Limb (tissue), 2 donors: Measurements from ENCODE around the gene LMNTD2.

Experiments used
- DNase-seq, 2 donors: peaks; one replicate each; pipeline ENCODE4 v3.0.0-alpha.2; 2016; ENCODE audit errors: extremely low spot score in 2 of 2

The LMNTD2 gene

DNA sequence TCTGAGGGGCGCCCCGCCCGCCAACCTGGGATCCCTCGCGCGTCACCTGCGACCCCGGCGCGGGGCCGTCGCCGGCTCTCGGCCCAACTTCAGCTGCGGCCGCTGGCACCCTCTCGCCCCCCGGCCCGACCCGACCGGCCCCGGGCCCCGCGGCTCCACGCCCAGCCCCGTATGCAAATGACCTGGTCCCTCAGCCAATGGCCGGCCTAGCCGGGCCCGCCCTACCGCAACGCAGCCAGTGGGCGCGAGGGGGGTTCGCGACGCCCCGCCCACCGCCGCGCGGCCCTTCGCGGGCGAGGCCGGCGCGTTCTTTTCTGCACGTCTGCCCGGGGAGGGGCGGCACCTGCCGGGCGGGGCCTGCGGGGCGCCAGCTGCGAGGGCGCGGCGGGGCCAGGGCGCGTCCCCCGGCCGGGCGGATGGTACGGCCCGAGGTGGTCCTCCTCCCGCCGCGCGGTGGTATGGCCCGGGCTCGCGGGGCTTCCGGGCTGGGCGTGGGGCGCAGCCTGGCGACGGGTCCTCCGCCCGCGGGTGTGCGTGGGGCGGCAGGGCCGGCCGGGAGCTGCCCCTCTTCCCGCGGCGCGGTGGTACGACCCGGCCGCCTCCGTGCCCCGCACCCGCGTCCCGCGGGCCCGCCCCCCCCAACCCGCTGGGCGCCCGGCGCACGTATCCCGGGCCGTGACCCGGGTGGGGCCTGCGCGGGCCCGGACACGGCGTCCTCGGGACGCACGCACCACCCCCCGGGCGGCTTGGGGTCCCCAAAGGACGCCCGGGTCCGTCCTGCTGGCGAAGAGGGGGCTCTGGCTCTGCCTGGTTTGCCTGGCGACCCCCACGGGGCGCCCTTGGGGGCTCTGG, 8.0 kb upstream of the LMNTD2 start:
- peak; percentile 93 to 96 for DNase-seq

DNA sequence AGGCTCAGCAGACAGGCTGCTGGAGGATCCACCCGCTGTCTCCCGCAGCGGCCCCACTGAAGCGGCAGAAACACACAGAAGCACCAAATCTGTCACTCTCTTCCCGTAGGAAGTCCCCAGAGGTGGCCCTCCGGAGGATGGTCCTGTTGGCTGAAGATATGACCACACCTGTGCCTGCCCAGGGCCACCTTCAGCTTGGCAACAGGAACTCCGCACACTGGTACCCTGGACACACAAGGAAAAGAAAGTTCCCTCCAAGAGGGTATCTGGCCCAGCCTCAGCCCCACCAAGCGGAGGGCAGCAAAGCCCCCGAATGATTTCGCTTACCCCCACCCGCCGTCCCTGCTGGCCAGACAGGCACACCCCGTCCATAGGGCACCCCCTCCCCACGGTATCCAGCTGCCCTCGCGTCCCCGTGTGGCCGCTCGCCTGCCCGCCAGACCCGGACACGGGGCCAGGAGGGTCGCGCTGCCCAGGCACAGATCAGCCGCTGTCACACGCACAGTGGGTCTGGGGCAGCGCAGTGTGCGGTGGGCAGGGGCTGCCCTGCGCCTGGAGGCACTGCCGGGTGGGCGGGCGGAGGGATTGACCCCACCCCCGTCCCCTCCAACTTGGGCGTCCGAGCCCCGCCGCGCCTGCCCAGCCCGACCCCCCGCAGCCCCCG, 7.2 kb upstream of the LMNTD2 start:
- peak in 1 of 2 donors; percentile 2 for DNase-seq

DNA sequence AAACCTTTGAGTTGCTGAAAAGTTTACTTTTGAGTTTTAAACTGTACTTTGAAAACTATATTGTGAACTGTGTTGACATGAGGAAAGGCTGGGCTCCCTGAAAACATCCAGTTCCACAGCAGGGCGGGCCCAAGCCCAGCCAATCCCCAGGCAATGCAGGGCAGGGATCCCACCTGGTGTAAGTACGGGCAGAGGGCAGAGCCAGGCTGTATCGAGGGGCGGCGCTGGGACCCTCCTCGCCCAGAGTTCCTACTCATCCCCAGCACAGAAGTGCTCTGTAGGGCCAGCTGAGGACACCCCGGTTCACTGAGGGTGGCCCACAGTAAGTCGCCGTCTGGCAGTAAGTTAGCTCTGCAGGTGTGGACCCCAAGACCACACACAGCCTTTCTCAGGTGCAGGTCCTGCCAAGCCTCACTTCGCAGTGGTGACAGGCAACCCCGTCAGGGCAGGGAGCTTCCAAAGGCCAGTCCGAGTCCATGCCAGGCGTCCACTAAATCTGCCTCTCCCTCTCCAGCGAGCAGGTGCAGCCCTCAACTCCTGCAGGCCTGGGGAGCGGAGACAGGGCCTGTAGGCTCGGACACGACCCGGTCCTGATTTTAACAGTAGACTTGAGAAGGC, 6.6 kb upstream of the LMNTD2 start:
- no peak for DNase-seq

DNA sequence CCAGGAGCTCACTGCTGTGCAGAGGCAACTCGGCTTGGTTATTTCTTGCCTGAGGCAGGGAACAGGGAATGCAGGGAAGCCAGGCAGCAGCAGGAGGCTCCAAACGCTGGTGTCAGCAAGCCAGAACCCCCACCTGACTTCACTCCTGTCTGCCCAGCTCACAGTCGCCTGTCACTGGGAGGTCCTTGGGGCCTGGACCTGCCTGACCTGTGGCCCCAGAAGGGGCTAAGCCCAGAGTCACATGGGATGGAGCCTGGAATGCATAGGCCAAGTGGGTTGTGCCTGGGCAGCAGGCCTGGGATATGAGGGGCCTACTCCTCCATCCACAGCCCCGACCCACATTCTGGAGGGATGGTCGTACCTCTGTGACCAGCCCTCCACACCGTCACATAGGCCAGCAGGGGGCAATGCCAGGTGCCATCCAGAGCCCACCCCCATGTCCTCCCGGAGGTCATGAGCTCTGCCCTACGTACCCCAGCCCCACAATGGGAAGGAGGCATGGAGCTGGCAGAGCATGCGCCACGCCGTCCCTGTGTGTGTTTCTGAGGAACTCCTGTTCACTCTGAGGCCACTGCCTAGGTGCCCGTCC, 5.5 kb upstream of the LMNTD2 start:
- DNase-seq, result no peak

GRCh38 chr11:563812-564578, 3.5 kb upstream of the LMNTD2 start:
- peak in 1 of 2 donors; percentile 34 for DNase-seq

DNA sequence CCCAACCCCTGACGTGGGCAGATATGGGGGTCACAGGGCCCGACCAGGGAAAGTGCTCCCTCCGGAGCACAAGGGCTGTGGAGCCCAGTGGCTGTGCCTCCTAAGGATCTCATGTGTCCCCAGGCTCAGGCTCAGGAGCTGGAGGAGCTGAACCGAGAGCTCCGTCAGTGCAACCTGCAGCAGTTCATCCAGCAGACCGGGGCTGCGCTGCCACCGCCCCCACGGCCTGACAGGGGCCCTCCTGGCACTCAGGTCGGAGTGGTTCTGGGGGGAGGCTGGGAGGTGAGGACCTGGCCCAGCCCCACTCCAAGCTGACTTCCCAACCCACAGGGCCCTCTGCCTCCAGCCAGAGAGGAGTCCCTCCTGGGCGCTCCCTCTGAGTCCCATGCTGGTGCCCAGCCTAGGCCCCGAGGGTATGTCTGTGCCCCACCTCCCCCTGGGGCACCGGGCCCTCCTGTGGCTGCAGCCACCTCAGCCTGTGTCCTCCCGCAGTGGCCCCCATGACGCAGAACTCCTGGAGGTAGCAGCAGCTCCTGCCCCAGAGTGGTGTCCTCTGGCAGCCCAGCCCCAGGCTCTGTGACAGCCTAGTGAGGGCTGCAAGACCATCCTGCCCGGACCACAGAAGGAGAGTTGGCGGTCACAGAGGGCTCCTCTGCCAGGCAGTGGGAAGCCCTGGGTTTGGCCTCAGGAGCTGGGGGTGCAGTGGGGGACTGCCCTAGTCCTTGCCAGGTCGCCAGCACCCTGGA, 2.7 kb upstream of the LMNTD2 start:
- DNase-seq, result no peak

GRCh38 chr11:562046-562645, 1.6 kb upstream of the LMNTD2 start:
- no peak for DNase-seq

DNA sequence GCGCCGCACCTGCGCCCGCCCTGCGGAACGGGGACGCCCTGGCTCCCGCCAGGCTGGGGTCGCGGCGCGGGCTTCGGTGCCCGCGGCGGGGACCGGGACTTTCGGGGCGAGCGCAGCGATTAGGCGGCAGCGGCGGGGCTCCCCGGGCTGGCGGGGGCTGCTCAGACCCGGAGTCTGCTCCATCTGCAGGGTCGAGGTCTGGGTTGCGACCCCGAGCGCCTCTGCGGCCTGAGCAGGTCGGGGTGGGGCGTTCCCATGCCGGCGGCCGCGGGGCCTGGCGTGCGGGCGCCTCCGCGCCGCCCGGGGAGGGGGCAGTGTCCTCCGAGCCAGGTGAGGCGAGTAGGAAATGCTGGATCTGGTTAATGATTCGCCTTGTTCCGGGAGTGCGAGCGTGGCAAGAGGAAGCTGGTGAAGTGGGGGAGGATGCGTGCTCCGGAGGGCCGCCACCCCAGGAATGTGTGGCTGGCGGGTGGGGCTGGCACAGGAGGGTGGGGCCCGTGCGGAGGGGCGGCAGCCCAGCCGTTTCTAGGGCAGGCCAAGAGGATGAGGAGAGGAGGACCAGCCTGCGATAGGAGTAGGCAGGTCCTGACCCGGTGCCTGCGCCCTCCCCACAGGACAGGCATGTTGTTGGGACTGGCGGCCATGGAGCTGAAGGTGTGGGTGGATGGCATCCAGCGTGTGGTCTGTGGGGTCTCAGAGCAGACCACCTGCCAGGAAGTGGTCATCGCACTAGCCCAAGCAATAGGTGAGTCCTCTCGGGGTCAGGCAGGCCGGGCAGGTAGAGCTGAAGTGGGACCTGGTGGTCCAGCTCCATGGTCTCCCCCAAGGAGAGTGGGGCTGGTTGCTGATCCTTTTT, 838 bp upstream of the LMNTD2 start:
- no peak for DNase-seq

- no peak for DNase-seq
These were observed 730 bp downstream of the LMNTD2 start for GRCh38 chr11:559712-560304.

GRCh38 chr11:559020-559620, 1.4 kb downstream of the LMNTD2 start:
- no peak for DNase-seq

DNA sequence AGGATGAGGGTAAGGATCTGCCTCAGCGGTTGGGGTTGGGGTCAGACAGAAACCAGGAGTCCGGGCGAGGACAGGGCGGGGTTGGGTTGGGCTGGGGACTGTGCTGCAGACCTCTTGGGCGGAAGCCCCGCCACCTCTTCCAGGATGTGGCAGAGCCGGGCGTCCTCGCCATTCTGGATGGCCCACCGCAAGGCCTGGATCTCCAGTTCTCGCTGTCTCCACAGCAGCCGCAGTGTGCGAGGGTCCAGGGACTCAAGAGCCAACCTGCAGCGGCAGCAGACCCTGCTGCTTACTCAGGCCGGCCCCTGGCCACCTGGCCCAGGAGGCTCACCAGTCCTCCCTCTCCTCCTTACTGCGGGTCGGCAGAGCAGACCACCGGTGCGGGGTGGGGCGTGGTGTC, 2.0 kb downstream of the LMNTD2 start:
- DNase-seq, result no peak

GRCh38 chr11:557328-558132, 3.0 kb downstream of the LMNTD2 start:
- DNase-seq, result no peak

GRCh38 chr11:556662-557256, 3.8 kb downstream of the LMNTD2 start:
- DNase-seq, result no peak

DNA sequence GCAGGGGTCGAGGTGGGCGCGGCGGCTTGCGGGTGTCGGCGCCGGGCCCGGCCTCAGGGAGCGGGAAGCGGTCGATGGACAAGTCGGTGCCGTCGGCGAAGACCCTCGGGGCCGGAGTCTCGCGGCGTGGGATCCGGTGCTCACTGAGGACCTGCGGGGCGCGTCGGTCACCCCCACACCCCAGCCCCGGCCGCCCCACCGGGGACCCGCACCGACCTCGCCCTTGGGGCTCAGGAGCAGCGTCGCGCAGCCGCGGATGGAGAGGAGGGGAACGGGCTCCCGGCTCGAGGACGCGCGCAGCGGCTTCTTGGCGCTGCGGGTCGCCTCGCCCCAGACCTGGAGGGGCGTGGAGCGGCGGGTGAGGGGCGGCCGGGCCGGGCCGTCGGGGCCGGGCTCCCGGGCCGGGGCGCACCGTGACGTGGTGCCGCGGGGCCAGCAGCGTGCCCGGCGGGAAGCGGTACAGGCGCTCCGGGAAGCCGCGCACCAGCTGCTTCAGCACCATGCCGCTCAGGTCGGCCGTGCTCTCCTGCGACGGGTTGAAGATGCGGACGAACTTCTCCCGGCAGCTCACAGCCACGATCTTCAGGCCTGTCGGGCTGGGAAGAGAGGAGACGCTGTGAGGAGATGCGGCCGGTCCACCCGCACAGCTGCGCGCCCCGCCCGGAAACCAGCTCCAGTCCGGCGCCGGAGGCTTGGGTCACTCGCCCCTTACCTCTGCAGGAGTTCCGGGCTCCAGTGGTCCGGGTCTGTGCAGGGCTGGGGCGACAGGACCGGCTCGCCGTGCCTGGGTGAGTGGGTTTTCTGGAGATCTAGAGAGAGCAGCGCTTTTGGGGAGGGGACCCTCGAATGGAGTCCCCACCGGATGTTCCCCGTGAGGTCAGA, 4.5 kb downstream of the LMNTD2 start:
- no peak for DNase-seq

DNA sequence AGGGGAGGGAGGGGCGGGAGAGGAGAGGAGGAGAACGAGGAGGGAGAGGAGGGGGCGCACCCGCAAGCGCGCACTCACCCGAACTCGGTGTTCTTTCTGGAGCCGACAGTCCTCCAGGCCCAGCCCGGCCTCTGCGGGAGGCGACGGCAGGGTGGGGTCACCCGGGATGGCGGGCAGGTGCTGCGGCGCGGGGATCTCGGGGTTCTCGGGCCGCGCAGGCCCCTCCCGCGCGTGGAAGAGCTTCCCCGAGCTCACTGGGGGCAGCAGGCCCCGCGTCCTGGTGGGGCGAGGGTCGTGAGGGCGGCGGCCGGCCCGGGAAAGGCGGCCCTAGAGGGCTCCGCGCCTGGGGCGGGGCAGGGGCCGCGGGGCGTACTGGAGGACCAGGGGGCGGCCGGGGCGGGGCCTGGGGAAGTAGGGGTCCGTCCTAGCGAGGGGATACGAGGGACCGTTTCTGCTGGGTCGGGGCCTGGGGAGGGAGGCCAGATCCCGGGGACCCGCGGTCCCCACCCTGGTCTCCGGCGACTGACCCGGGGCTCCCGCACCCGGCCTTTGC, 5.2 kb downstream of the LMNTD2 start:
- DNase-seq, result no peak
